Fibroblast of lung (primary cell): ENCODE measurements around the gene MYH13.

ENCODE experiments used
- CTCF ChIP-seq, 2 donors: IDR thresholded peaks in 1 of 2; conservative IDR thresholded peaks in 1 of 2; 1 replicate in 1 of 2; 2 replicates in 1 of 2; pipeline ENCODE4 v1.5.1; 2011 to 2012; ENCODE audit warnings: low read length in 2 of 2, control low read depth in 1 of 2, inconsistent platforms in 1 of 2, low read depth in 1 of 2, mild to moderate bottlenecking in 1 of 2
- EZH2 ChIP-seq: IDR thresholded peaks from 2 replicates; pipeline ENCODE4 v1.5.1; 2012; ENCODE audit warnings: low read length, control low read depth, mild to moderate bottlenecking; ENCODE audit errors: missing control alignments

- no peak for TF ChIP-seq CTCF (conservative IDR thresholded peaks at IDR 0.05 in 1 of 2, IDR thresholded peaks at IDR 0.05 in 1 of 2; ENCODE audit: low read depth in 1 of 2, low read length in 2 of 2)
- no peak for TF ChIP-seq EZH2
Measured at GRCh38 chr17:10398352-10398751, 25.5 kb upstream of the MYH13 start.
